SK-N-MC (cell line): ENCODE results near the gene CYCS.

ENCODE experiments used
- DNase-seq: peaks from one replicate; pipeline ENCODE4 v3.0.0-alpha.2; 2011; ENCODE audit warnings: low read depth, low spot score
- H3K27ac ChIP-seq: fragments of 200-600 bp; sonication (generic); 2 replicates; pipeline ENCODE4 v1.5.1; 2016; ENCODE audit warnings: mixed run types
- H3K36me3 ChIP-seq: fragments of 200-600 bp; sonication (generic); 2 replicates; pipeline ENCODE4 v1.6.1; 2017; ENCODE audit warnings: antibody characterized with exemption, low read length, mixed read lengths; ENCODE audit not compliant: insufficient read depth
- H3K4me3 ChIP-seq: fragments of 200-600 bp; sonication (generic); 2 replicates; pipeline ENCODE4 v1.5.1; 2016
- H3K9ac ChIP-seq: fragments of 200-600 bp; sonication (generic); 2 replicates; pipeline ENCODE4 v1.8.0; 2017; ENCODE audit warnings: mixed run types, mixed read lengths; ENCODE audit not compliant: insufficient read length
- H3K9me3 ChIP-seq: fragments of 200-600 bp; sonication (generic); 2 replicates; pipeline ENCODE4 v1.6.1; 2017; ENCODE audit warnings: low read depth, mild to moderate bottlenecking, antibody characterized with exemption, low read length, moderate library complexity, mixed read lengths
- EZH2 ChIP-seq: fragments of 200-600 bp; sonication (generic); IDR thresholded peaks from one replicate; pipeline ENCODE4 v1.6.1; 2017; ENCODE audit warnings: antibody characterized with exemption
- FOXP2 ChIP-seq: optimal IDR thresholded peaks from 2 replicates; pipeline ENCODE3; 2011; ENCODE audit warnings: mild to moderate bottlenecking, moderate library complexity; ENCODE audit not compliant: insufficient read depth; ENCODE audit errors: extremely low read length, control extremely low read depth
- POLR2AphosphoS5 ChIP-seq: IDR thresholded peaks from 2 replicates; pipeline ENCODE4 v1.6.1; 2012; ENCODE audit warnings: mild to moderate bottlenecking, low read depth, low read length, borderline replicate concordance

Gene CYCS

DNA sequence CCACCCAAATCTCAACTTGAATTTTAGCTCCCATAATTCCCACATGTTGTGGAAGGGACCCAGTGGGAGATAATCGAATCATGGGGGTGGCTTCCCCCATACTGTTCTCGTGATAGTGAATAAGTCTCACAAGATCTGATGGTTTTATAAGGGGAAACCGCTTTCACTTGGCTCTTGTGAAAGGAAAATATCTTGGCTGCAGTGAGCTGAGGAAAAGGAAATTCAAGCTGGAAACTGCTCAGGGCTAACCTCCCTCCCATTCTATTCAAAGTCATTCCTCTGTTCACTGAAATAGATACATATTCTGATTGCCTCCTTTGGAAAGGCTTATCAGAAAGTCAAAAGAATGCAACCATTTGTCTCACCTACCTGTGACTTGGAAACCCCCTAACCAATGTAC is 15.8 kb downstream of the CYCS start:
- Histone ChIP-seq H3K27ac (no peak overlapping the region), H3K9ac (no peak overlapping the region), H3K4me3 (no peak overlapping the region), H3K36me3 (no peaks in the 10 kb centered on the region), H3K9me3 (no peaks in the 10 kb centered on the region)
- no peak for DNase-seq
- TF ChIP-seq FOXP2 (no peak), EZH2 (no peak)

DNA sequence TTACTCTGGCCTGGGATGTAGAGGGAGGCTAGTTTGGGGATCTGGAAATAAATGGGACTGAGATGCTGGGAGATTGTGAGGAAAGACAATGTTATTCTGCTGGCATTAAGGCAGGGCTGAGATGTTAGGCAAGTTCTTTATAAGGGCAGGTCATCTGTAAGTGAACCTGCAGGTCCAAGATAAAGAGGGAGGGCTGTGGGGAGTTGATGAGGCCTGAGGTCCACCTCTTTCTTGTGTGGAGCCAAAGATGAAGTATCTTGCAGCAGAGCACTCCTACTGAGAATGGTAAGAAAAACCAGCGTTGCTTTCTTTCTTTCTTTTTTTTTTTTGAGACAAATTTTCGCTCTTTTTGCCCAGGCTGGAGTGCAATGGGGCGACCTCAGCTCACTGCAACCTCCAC is 19.1 kb downstream of the CYCS start:
- H3K9me3 ChIP-seq: no peaks in the 10 kb centered on the region
- H3K9ac ChIP-seq: no peak overlapping the region
- no peak for TF ChIP-seq FOXP2
- no peak for TF ChIP-seq POLR2AphosphoS5
- TF ChIP-seq EZH2: no peak
- no peak overlapping the region for H3K27ac ChIP-seq
- no peak overlapping the region for H3K4me3 ChIP-seq
- no peak for DNase-seq
- H3K36me3 ChIP-seq: no peaks in the 10 kb centered on the region

DNA sequence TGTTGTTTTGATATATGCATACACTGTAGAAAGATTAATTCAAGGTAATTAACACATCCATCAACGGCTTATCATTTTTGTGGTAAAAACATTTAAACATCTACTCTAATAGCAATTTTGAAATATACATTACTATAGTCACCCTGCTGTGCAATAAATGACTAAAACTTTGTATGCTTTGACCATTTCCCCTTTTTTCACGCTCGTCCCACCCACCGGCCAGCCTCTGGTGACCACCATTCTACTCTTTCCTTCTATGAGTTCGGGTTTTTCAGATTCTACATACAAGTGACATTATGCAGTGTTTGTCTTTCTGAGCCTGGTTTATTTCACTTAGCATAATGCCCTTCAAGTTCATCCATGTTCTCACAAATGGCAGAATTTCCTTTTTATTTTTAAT is 21.3 kb downstream of the CYCS start:
- Histone ChIP-seq H3K27ac (no peak overlapping the region), H3K36me3 (no peaks in the 10 kb centered on the region), H3K9me3 (no peaks in the 10 kb centered on the region), H3K9ac (no peak overlapping the region), H3K4me3 (no peak overlapping the region)
- DNase-seq: no peak
- no peak for TF ChIP-seq FOXP2
- TF ChIP-seq EZH2: no peak
- no peak for TF ChIP-seq POLR2AphosphoS5

DNA sequence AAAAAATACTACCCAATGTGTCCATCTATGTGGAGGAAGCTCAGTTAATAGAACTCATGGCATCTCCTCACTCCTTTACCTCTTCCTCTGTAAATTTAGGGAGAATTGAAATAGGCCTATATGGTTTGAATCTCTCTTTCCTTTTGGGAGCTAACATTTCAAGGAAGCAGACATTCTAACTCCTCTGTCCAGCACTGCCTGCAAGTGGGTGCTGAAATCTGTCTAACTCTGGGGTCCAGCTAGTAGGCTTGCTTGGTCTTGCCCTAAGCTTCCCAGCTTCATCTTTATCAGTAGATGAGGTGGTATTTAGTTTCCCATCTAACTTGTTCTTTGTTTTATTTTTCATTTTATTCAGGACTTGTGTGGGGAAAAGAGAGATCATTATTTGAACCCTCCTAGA is 23.2 kb downstream of the CYCS start:
- H3K9me3 ChIP-seq: no peaks in the 10 kb centered on the region
- no peak overlapping the region for H3K4me3 ChIP-seq
- no peak overlapping the region for H3K27ac ChIP-seq
- H3K36me3 ChIP-seq: no peaks in the 10 kb centered on the region
- H3K9ac ChIP-seq: no peak overlapping the region
- TF ChIP-seq POLR2AphosphoS5 (no peak), EZH2 (no peak), FOXP2 (no peak)
- no peak for DNase-seq

DNA sequence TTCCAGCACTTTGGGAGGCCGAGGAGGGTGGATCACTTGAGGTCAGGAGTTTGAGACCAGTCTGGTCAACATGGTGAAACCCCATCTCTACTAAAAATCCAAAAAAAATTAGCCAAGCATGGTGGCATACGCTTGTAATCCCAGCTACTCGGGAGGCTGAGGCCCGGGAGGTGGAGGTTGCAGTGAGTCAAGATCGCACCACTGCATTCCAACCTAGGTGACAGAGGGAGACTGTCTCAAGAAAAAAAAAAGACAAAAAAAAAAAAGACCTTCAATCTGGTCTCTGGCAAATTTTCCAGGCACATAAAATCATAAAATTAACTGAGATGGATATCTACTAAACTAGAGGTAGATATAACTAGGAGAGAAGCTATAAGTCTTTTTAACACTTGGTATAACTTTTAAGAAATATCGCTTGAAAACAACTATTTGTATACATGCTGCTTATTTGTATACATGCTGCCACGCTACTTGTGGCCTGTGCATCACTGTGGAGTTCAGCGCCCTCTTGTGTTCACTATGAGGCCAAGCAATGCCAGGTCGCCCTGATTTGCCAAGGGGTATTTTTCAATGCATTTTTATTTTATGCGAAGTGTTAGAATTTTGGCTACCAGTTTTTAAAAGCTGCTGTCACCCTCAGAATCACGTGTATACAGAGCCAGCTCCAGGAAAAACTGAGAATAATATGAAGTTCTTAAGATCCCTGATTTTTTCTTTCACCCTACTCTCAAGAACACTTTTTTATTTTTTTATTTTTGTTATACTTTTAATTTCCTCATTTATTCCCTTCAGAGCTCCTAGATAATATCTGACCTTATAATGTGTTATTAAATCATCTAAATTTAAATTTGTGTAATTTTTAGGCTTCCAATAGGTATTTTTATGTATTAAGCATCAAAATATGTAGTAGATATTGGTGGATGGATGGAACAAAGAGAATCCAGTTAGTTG is 26.7 kb downstream of the CYCS start:
- no peak for TF ChIP-seq POLR2AphosphoS5
- TF ChIP-seq FOXP2: peak; percentile 98
- no peak overlapping the region for H3K9ac ChIP-seq
- DNase-seq: peak; percentile 56
- no peaks in the 10 kb centered on the region for H3K9me3 ChIP-seq
- H3K4me3 ChIP-seq: peak overlapping the region; percentile 60; the same call in 1 of the 2 replicates
- H3K36me3 ChIP-seq: no peaks in the 10 kb centered on the region
- no peak overlapping the region for H3K27ac ChIP-seq

DNA sequence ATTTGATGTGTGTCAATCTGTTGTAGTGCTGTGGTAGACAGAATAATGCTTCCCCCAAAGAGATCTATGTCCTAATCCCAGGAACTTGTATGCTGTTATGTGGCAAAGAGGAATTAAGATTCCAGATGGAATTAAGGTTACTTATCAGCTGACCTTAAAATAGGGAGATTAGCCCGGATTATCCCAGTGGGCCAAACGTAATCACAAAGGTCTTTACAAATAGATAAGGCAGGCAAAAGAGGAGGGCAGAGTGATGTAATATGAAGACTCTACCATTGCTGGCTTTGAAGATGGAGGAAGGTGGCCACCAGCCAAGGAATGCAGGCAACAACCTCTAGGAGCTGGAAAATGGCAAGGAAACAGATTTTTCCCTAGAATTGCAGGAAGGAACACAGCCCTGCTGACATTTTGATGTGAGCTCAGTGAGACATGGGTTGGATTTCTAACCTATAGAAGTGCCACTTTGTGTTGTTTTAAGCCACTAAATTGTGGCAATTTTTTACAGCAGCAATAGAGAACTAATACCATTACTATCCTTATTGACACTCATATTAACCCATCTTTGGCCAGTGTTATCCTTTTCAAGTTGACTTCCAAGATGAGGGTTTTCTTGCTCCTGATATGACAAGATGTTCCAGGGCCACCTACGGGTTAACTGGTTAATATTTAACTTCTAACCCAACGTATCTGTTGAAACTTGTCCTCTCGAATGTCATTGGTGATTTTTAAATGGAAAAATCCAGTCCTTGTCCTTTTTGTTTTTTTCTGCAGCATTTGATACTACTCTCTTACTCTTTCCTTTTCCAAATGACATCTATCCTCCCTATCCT is 29.3 kb downstream of the CYCS start:
- no peak for DNase-seq
- TF ChIP-seq FOXP2: no peak
- no peak for TF ChIP-seq POLR2AphosphoS5
- no peak for TF ChIP-seq EZH2
- H3K36me3 ChIP-seq: no peaks in the 10 kb centered on the region
- no peak overlapping the region for H3K4me3 ChIP-seq
- no peaks in the 10 kb centered on the region for H3K9me3 ChIP-seq
- H3K27ac ChIP-seq: no peak overlapping the region
- H3K9ac ChIP-seq: no peak overlapping the region

DNA sequence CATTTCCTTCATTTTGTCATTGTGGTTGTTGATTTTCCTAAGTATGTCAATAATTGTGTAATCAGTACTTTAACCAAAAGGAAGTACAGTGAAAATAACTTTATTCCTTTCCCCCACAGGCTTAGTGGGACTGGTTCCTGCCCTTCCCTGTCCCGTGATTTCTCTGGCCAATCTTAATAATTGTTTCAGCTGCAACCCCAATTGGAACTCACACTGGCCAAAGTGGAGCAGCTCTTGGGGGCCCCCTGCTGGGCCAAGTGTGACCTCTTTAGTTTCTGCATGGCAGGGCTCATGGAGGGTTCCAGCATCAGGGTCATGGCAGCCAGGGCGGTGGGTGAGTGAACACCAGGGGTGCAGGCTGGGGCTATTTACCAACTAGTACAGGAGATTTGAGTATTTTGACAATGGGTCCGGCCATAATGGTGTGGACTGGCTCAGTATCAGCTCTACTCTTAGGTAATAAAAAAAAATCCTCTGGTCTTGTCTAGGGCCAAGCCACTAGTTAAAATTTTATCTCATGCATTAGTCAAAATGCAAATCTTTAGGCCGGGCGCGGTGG is 31.7 kb downstream of the CYCS start:
- H3K36me3 ChIP-seq: no peaks in the 10 kb centered on the region
- TF ChIP-seq EZH2: no peak
- TF ChIP-seq POLR2AphosphoS5: no peak
- TF ChIP-seq FOXP2: no peak
- DNase-seq: no peak
- no peaks in the 10 kb centered on the region for H3K9me3 ChIP-seq
- H3K9ac ChIP-seq: no peak overlapping the region
- no peak overlapping the region for H3K27ac ChIP-seq
- no peak overlapping the region for H3K4me3 ChIP-seq

DNA sequence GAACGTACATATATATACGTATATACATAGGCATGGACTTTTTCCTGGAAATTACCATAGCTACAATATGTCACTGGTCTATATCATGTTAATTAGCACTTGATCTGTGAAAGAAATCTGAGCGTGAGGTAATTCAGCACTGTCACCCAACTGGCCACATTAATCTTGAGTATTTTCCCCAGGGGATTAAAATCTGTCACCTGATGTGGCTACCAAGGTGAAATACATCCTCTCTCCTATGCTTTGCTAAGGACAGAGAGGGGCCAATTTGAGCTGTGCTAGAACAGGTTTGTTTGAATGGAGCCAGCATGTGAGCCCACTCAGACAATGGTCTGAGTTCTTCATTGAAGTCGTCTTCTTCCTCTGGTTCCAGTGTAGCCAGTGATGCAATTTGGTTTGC is 33.3 kb downstream of the CYCS start:
- no peak overlapping the region for H3K4me3 ChIP-seq
- no peaks in the 10 kb centered on the region for H3K36me3 ChIP-seq
- H3K9me3 ChIP-seq: no peaks in the 10 kb centered on the region
- no peak for TF ChIP-seq FOXP2
- TF ChIP-seq EZH2: no peak
- TF ChIP-seq POLR2AphosphoS5: no peak
- H3K27ac ChIP-seq: no peak overlapping the region
- H3K9ac ChIP-seq: no peak overlapping the region
- no peak for DNase-seq
